WI38 (cell line): ENCODE results near the gene STAU1.
"Not testable (repeated sequence)": the region's sequence is repeated elsewhere in the genome, so short reads cannot be mapped to it uniquely, and the experiment has no call there.

ENCODE experiments used
- H3K4me3 ChIP-seq: 2 replicates; pipeline ENCODE4 v1.5.1; 2011; ENCODE audit warnings: low read depth, mild to moderate bottlenecking, control low read depth, low read length
- CTCF ChIP-seq: IDR thresholded peaks from 2 replicates; pipeline ENCODE4 v1.5.1; 2012; ENCODE audit warnings: low read depth, mild to moderate bottlenecking, control low read depth, low read length

Gene STAU1

GRCh38 chr20:49207076-49207475, 18.9 kb upstream of the STAU1 start:
- no peak overlapping the region for H3K4me3 ChIP-seq
- no peak for TF ChIP-seq CTCF

GRCh38 chr20:49203746-49204145, 15.6 kb upstream of the STAU1 start:
- TF ChIP-seq CTCF: no peak
- no peak overlapping the region for H3K4me3 ChIP-seq

- H3K4me3 ChIP-seq: no peak overlapping the region
- no peak for TF ChIP-seq CTCF
Observed at GRCh38 chr20:49203011-49203410, 14.9 kb upstream of the STAU1 start.

- H3K4me3 ChIP-seq: no peak overlapping the region
- no peak for TF ChIP-seq CTCF
Observed at GRCh38 chr20:49199729-49200293, 11.7 kb upstream of the STAU1 start.

- not testable (repeated sequence) for H3K4me3 ChIP-seq
Observed at GRCh38 chr20:49192944-49193518, 4.9 kb upstream of the STAU1 start.

- no peak for TF ChIP-seq CTCF
Observed at GRCh38 chr20:49187330-49187850, 744 bp downstream of the STAU1 start.

GRCh38 chr20:49186535-49187329, 1.4 kb downstream of the STAU1 start:
- TF ChIP-seq CTCF: no peak
- H3K4me3 ChIP-seq: peak overlapping the region; percentile 72

More at GRCh38 chr20:49187330-49187850, 744 bp downstream of the STAU1 start:
- peak overlapping the region; percentile 72 for H3K4me3 ChIP-seq
